Neutrophil (primary cell): ENCODE data around the gene ZFC3H1.

Experiments
- H3K27ac ChIP-seq: fragments of 200-600 bp; sonication (generic); 2 replicates; pipeline ENCODE4 v1.5.1; 2016; ENCODE audit warnings: mild to moderate bottlenecking, moderate library complexity
- H3K27me3 ChIP-seq: fragments of 200-600 bp; sonication (generic); 2 replicates; pipeline ENCODE4 v1.6.0; 2016; ENCODE audit warnings: mild to moderate bottlenecking
- H3K36me3 ChIP-seq: fragments of 200-600 bp; sonication (generic); 2 replicates; pipeline ENCODE4 v1.5.1; 2017
- H3K4me1 ChIP-seq, 2 experiments: fragments of 200-600 bp in 1 of 2; sonication (generic) in 1 of 2; 1 replicate in 1 of 2; 2 replicates in 1 of 2; pipeline versions ENCODE4 v1.5.1 to v1.6.1; 2013 to 2016; ENCODE audit warnings: low read depth in 1 of 2, low read length in 1 of 2, mild to moderate bottlenecking in 1 of 2, moderate library complexity in 1 of 2; ENCODE audit not compliant: control insufficient read depth in 1 of 2, insufficient read depth in 1 of 2
- H3K4me3 ChIP-seq, 2 experiments: fragments of 200-600 bp in 1 of 2; sonication (generic) in 1 of 2; 1 replicate in 1 of 2; 2 replicates in 1 of 2; pipeline ENCODE4 v1.5.1; 2013 to 2016; ENCODE audit warnings: low read depth in 1 of 2, low read length in 1 of 2, mild to moderate bottlenecking in 1 of 2, moderate library complexity in 1 of 2
- H3K9me3 ChIP-seq: fragments of 200-600 bp; sonication (generic); 2 replicates; pipeline ENCODE4 v1.5.1; 2016
- CTCF ChIP-seq: fragments of 200-600 bp; sonication (generic); IDR thresholded peaks from 2 replicates; pipeline ENCODE4 v1.5.1; 2016; ENCODE audit warnings: antibody characterized with exemption

ZFC3H1 gene

DNA sequence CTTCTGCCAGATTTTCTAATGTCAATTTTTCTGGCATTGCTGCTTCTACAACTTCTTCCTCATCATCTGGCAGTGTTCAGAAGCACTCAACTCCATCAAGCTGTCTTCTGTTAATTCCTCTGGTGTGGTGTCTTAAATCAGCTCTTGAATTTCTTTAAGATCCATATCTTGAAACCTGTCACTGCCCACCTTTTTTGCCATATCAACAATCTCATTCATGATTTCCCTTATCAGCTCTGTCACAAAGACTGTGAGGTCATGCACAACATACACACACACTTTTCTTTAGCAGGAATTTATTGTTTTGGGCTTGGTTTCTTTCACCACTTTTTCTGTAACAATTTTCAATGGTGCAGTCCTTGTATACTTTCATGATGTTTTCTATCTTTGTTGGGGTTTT lies 7.7 kb upstream of the ZFC3H1 start:
- H3K4me3 ChIP-seq, result no peak overlapping the region
- no peaks in the 10 kb centered on the region for H3K4me1 ChIP-seq
- H3K27ac ChIP-seq, result no peak overlapping the region
- no peak for TF ChIP-seq CTCF
- H3K36me3 ChIP-seq, result no peaks in the 10 kb centered on the region
- H3K9me3 ChIP-seq, result no peaks in the 10 kb centered on the region
- H3K27me3 ChIP-seq, result no peaks in the 10 kb centered on the region

DNA sequence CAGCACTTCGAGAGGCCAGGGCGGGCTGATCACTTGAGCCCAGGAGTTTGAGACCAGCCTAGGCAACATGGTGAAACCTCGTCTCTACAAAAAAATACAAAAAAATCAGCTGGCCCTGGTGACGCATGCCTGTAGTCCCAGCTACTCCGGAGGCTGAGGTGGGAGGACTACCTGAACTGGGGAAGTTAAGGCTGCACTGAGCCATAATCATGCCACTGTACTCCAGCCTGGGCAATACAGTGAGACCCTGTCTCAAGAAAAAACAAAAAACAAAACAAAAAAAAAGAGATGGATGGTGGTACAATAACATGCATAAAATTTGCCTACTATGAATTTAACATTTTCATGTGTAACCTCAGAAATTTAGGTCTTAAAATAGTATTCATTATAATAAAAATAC lies 2.6 kb upstream of the ZFC3H1 start:
- H3K4me3 ChIP-seq, result no peak overlapping the region
- no peak for TF ChIP-seq CTCF
- peaks cover 25 to 29% of the 10 kb centered on the region in 2 experiments for H3K4me1 ChIP-seq
- H3K9me3 ChIP-seq, result no peaks in the 10 kb centered on the region
- no peak overlapping the region for H3K27ac ChIP-seq
- no peaks in the 10 kb centered on the region for H3K36me3 ChIP-seq
- H3K27me3 ChIP-seq, result no peaks in the 10 kb centered on the region

DNA sequence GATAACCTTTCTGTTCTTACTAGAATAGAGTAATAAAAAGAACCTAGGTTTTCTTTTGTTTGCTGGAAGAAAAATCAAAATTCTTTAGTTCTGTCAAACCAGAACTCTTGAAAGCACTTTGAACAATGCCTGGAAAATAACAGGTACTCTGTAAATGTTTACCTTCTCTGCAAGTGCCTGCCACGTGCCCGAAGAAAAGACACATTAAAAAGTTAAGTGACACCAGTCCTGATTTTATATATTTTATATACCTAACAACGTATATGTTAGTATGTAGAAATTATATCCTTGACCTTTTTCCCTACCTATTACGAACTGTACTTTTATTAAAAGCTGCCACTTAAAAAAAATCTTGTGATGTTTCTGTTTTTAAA lies 1.4 kb upstream of the ZFC3H1 start:
- Histone ChIP-seq H3K36me3 (peaks cover 2% of the 10 kb centered on the region), H3K4me3 (peak overlapping the region; percentile 92 to 94), H3K27me3 (no peaks in the 10 kb centered on the region), H3K9me3 (no peaks in the 10 kb centered on the region), H3K4me1 (peaks cover 25 to 34% of the 10 kb centered on the region in 2 experiments), H3K27ac (peak overlapping the region; percentile 96)
- no peak for TF ChIP-seq CTCF

- H3K27ac ChIP-seq, result peak overlapping the region; percentile 96
- no peaks in the 10 kb centered on the region for H3K27me3 ChIP-seq
- H3K9me3 ChIP-seq, result no peaks in the 10 kb centered on the region
- H3K36me3 ChIP-seq, result peaks cover 7% of the 10 kb centered on the region
- peak overlapping the region; percentile 92 to 94 for H3K4me3 ChIP-seq
- no peak for TF ChIP-seq CTCF
- peaks cover 25 to 34% of the 10 kb centered on the region in 2 experiments for H3K4me1 ChIP-seq
Measured at GRCh38 chr12:71664411-71665089, 902 bp upstream of the ZFC3H1 start.

DNA sequence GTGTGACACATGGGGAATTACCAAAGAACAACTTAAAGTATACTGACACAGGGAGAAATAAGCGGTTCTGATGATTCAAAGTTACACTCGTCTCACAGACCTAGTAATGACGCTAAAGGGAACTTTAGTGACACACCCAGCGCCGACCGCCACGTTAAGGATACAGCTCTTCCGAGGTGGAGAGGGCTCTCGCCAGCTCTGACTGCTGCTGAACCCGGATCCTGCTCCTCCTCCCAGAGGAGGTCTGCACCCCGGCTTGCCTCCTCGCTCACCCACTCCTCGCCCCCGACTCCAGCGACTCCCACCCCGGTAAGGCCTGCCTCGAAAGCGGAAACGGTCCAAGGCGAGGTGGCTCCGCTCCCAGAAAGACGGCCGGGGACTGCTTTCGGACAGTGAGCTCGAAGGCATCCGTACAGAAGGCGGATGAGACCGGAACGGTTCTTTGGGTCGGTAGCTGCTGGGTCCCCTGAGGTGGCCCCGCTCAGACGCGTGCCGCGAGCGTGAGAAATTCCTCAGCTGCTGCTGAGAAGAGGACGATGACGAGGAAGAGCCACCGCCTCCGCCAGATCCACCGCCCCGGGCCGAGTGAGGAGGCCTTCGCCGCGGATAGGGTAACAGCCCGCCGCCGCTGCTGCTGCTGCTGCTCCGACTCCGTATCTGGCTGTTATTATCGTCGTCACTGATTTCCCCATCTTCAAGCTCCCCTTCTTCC lies 643 bp downstream of the ZFC3H1 start:
- Histone ChIP-seq H3K36me3 (peaks cover 22% of the 10 kb centered on the region), H3K27ac (peak overlapping the region; percentile 96), H3K4me1 (peaks cover 25 to 34% of the 10 kb centered on the region in 2 experiments), H3K27me3 (no peaks in the 10 kb centered on the region), H3K4me3 (peak overlapping the region; percentile 92 to 94), H3K9me3 (no peaks in the 10 kb centered on the region)
- TF ChIP-seq CTCF, result no peak
